SKM-1 treated with dmso at 0.1 percent for 144 hours (cell line): ENCODE measurements around the gene BACE2.

Experiments
- DNase-seq: peaks from one replicate; lab custom pipeline; 2025; ENCODE audit not compliant: unreplicated experiment; lab: John Stamatoyannopoulos, UW

BACE2 gene

GRCh38 chr21:41317458-41317857 lies 149.5 kb downstream of the BACE2 start:
- no peak for DNase-seq

- DNase-seq: no peak
These were observed 150.3 kb downstream of the BACE2 start for GRCh38 chr21:41318218-41318617.

- DNase-seq: no peak
These were observed 151.3 kb downstream of the BACE2 start for GRCh38 chr21:41319273-41319672.

GRCh38 chr21:41321211-41321907 lies 153.4 kb downstream of the BACE2 start:
- DNase-seq: no peak

- DNase-seq: no peak
These were observed 154.0 kb downstream of the BACE2 start for GRCh38 chr21:41321908-41322495.

GRCh38 chr21:41322496-41323382 lies 154.8 kb downstream of the BACE2 start:
- DNase-seq: no peak

GRCh38 chr21:41325138-41325912 lies 157.4 kb downstream of the BACE2 start:
- no peak for DNase-seq

GRCh38 chr21:41326414-41327080 lies 158.6 kb downstream of the BACE2 start:
- no peak for DNase-seq

- no peak for DNase-seq
These were observed 159.8 kb downstream of the BACE2 start for GRCh38 chr21:41327753-41328152.

GRCh38 chr21:41328660-41329607 lies 161.0 kb downstream of the BACE2 start:
- no peak for DNase-seq
